Stimulated activated CD4-positive, alpha-beta T cell treated with anti-CD3 and anti-CD28 coated beads, Interleukin-4, amount 100 ng/mL, for 48 hours (primary cell): ENCODE data around the gene PUM1.
"Not testable (repeated sequence)": the region's sequence is repeated elsewhere in the genome, so short reads cannot be mapped to it uniquely, and the experiment has no call there.

Experiments used
- DNase-seq, 2 donors: peaks; one replicate each; pipeline ENCODE4 v3.0.0-alpha.2; 2020; ENCODE audit warnings: low read depth in 2 of 2

The PUM1 gene

DNA sequence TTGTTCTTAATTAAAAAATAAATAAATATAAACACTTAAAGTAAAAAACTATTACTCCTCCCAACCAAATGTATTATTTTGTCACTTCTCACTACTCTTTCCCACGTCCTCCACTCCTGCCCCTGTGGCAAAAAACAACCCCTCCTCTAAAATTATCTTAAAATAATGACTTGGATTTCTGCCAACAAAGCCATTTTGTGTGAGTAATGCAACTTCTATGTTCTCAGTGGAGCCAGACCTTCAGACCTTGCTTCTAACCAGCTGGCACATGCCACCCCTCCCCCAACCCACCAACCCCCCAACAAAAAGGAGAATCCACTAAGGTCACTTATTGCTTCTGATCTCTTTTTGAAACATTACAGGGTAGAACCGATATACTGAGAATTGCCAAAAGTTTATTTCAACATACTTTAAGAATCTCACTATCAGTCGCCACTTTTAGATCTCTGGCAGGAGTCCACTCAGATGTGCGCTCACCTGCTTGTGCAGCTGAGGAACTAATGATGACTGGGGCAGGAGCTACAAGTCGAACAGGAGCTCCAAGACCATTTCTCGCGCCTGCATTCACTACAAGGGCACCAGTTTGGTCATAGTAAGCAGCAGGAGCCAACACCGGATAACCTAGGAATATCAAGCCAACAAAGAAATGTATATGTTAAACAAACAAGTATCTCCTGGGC, 98.7 kb downstream of the PUM1 start:
- no peak for DNase-seq

DNA sequence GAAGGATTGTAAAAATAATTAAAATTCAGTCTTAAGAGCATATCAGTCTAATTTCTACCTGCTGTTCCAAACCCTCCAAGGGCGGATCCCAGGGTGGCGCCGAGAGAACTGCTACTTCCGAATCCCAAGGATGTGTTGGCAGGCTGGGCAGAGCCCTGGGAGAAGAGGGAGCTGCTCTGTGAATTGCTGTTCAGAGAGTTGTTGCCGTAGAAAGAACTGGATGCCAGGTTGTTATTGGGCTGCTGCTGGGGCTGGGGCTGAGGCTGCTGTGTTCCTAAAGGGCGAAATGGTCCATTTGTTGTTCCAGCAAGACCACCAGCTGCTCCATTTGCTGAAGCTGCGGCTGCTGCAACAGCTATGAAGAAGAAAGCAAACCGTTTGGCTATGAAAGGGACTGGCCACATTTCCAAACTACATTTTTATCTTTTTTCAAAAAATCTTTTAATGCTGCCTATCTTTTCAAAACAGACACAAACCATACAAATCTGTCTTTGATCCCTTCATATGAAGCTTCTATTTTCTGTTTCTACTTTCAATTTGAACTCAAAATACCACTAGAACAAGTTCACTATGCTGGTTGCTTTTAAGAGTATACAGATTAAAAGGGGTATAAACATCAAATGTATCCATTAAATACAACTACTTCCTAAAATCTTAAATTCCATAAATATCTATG, 99.5 kb downstream of the PUM1 start:
- no peak for DNase-seq

DNA sequence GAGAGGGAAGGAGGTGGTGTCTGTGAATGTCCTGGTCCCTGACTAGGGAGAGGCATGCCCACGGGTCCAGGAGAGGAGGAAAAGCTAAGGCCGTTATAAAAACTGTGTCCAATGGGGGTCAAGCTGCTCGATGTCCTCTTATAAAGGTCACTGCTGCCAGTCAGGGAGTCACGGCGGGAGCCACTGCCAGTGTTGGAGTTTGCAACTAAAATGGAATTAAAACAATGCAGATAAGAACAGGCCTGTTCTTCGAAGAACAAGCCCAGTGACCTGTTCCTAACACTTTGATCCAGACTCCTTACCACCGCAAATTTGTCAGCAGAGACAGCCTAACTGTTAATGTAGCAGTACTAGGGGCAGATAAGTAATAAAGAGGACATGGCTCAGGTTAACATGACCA, 100.8 kb downstream of the PUM1 start:
- DNase-seq: no peak

DNA sequence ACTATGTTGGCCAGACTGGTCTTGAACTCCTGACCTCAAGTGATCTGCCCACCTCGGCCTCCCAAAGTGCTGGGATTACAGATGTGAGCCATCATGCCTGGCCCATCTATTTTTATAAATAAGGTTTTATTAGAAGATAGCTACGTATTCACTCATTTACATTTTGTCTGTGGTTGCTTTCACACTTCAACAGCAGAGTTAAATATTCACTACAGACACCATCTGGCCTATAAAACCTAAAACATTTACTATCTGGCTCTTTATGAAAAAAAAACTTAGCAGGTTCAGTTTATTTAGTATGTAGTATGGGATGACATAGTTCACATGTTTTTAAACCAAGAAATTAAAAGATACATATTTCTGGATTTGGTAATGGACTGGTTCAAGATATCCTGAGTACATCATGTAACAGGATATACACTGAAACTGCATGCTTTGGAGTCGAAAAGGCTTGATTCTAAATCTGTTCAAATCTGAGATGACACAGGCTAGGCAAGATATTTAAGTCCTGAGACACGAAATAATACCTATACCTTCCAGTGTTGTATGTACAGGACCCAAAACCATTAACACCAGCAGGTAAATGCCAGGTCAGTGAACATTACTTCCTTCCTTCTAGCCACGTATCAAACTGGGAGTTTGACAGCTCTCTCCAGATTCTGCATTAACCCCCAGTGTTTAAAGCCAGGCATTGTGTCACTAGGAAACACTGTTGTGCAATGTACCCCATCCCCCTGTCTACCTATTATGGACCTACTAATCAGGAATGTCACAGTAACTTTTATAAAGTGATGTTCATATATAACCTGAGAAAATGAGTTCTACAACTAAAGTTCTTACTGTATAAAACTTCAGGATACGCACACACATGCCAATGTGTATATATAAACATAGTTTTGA, 102.7 kb downstream of the PUM1 start:
- DNase-seq: no peak

DNA sequence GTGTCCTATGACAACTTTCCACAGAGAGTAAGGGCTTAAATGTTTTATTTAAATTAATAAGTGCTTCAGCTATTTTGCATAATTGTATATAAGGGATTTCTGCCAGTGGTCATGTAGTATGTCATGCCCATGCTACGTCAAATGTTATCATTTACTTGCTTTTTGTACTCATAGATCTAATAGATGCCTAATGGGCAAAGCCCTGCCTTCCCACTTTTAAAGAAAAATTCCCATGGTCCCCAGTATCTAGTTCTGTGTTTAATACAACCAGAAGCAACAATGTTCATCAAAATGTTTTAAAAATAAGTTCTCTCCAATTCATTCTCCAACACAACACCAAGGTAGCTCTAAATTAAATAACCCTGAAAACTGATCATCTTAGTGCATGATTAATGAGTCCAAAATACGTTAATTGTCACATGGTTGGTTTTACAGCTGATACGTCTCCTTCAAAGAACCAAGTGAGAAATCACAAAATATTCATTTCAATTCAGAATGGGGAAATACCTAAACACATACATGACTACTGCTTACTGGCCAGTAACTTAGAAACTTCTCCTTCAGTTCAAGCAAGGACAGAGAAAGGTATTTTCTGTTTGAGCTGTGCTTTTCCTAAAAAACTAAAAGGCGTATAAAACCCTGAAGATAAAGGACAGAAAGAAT, 107.8 kb downstream of the PUM1 start:
- no peak for DNase-seq

DNA sequence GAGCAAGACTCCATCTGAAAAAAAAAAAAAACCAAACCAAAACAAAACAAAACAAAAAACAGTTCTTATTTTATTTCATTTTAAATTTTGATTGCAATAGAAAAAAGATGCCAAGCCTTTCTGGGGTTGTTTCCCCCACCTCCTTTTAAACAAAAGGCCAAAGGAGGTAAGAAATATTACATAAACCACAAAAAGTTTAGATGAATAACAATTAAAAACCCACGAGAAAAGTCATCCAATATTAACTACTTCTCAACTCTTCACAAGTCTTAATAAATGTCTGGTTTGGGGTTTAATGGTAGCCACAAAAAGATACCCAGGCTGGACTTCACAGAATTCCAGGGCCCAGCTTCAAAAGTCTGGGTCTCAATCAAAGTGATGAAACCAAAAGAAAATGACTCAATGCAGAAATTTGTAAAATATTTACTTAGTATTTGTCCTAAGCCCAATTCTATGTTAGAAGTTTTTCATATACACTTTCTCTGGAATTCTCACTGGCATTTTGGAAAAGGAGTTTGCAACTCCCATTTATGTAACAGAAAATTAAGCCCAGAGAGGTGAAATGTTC, 110.0 kb downstream of the PUM1 start:
- no peak for DNase-seq

DNA sequence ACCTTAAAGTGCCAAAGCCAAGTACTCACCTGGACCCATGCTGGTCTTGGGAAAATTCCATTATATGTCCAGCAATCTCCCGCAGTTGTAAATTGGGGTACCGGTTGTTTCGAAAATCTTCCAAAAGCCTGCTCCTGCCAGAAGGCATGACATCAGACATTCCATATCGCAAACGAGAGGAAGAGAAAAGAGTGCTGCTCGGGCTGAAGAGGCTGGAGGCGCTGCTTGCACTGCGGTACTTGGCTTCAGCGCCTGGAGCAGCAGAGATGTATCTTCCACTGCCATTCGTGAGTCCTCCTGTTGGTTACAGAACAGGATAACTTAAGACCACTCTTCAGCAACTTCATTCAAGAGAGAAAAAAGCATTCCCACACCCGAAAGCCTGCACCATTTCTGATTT, 111.8 kb downstream of the PUM1 start:
- no peak for DNase-seq

DNA sequence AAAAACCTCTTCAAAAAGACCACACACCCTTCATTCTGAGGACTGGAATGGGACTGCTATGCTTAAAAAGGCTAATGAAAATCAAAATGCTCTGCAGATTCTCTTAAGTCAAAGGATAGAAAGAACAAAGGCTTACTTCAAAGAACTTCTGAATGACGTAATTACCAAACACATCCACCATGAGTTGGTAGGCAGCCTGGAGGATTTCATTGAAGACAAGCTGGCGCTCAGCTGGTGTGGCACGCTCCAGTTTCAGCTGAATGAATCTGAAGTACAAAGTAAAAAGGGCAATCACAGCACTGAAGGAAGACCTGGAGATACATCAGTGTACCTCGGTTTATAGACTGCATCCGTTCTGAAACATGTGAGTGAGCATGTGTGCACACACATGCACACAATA, 113.4 kb downstream of the PUM1 start:
- DNase-seq: no peak

DNA sequence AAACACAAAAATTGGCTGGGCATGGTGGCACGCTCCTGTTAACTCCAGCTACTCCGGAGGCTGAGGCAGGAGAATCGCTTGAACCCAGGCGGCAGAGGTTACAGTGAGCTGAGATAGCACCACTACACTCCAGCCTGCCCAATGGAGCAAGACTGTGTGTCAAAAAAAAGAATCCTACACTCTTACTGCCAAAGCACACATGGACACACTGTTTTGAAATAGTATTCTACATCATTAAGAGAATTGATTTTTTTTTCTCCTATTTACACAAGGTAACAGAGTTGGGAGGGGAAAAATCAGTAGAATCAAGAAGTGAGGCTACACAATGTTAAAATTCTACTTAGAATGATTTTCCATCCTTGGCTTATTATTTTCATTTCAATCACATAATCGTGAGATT, 114.8 kb downstream of the PUM1 start:
- DNase-seq: no peak

DNA sequence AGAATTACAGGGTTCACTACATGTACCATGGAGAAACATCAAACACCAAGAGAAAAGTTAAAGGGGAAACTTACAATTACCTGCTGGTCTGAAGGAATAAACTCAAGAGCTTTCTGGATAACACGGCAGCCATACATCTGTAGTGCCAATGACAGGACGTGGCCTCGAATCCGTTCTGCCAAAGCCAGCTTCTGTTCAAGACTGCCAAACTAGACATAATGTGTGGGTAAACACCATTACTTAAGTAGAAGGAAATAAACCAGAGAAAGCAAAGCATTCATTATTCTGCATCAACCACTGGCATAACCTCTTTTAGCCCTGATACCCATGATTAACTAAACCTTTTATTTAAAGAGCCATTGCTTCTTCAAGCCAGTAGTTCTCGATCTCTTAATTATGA, 115.5 kb downstream of the PUM1 start:
- no peak for DNase-seq

DNA sequence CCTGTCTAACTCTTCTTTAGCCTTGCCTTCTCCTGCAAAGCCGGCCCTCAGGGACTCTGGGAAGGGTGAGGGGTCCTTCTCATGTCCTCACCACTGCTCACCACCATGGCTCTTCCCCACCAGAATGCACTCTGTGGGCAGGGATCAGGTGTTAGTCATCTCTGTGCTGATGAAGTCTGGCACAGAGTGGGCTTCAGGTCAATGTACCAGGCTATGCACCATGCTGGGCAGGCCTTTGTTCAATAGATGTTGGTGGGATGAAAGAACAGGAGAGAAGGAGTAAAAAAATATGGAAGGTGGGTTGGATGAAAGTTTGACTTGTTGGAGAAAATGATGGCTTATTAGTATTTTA, 116.1 kb downstream of the PUM1 start:
- not testable (repeated sequence) for DNase-seq

DNA sequence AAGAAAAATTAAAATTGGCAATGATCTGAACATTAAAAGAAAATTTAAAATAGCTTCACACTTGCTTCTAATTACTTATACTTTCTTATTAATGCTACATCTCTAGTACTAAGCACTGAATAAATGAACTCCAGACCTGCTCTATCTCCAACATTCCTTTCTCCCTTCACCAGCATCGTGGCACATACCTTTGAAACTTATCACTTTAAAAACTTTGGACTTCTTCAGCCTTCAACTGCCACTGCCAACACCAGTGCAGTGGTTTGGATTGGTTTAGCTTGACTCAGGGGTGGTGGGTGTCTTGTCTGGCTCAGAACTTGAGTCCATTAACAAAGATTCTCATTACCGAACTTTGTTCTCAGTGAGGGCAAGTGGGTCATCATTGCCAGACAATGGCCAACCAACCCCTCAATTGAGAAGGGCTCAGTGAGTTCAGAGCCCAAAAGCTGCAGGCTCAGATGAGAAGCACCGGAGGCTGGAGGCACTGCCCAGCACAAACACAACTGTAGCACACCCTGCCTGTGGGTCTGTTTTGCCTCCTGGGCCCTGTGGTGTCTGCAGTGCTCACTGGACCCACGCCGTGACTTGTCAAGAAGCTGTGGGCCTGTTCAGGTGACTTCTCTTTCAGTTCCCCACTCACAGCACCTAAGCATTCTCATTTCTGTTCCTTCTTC, 116.6 kb downstream of the PUM1 start:
- DNase-seq: not testable (repeated sequence)

DNA sequence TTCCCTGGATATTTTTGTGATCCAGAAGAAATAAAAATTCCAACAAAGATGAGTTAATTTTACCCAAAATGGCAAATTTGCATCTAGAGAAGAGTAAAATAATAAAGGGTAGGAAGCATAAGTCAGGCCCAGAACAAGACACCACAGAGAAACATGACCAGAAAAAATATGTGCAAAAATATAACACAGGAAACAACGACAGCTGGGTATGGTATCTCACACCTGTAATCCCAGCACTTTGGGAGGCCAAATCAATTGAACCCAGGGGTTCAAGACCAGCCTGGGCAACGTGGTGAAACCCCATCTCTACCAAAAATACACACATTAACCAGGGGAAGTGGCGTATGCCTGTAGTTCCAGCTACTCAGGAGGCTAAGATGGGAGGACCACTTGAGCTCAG, 117.2 kb downstream of the PUM1 start:
- DNase-seq: no peak

DNA sequence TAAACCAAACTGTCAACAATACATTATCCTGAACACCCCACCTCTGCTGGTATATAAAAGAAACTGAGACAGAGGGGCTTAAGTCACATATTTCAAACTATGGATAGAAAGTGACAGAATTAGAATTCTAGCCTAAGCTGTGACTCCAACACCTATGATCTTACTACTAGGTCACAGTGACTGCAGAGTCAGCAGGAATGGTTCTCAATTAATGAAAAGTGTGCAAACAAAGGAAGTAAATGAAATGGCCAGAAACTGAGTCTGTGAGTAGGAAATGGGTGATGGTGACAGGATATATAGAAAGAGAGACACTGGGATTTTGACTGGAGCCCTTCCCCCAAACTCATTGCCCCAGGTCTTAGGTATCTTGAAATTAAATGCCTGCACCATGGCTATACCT, 118.3 kb downstream of the PUM1 start:
- DNase-seq: no peak

DNA sequence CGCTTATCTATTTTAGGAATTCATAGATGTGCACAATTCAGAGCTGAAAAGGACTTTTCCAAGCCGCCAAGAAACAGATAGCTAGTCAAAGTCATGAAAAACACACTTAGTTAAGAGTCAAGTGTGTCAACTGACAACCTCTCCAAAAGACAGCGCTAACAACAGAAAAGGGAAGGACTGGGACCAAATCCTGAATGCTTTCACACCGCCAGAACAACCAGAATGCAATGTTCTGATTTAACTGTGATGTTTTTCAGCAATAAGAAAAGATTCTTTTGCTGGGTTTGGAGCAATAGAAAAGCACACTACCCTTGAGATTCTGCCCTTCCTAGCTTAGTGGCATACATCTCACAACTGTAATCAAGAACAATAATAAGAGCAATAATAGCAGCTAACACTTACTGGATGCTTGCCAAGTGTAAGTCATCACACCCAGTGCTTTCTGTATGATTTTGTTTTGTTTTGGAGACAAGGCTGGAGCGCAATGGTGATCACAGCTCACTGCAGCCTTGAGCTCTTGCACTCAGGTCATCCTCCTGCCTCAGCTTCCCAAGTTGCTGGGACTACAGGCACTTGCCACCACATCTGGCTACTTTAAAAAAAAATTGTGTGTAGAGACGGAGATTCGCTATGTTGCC, 123.1 kb downstream of the PUM1 start:
- DNase-seq: no peak

DNA sequence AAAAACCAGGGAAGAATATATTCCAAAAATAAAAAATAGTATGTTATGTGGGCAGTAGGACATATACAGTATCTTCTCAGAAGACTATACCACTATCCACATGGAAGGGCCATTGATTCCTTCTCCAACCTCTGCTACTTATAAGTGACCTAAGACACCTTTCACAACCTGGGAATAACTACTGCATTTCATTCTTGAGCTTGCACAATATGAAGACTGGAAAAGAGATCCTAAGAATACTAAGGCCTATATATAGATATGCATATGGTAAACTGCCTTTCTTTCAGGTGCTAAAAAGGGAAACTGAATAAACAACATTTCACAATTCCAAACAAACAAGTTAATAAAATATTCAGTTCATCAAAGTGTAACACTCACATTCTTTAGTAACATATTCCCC, 125.0 kb downstream of the PUM1 start:
- no peak for DNase-seq

DNA sequence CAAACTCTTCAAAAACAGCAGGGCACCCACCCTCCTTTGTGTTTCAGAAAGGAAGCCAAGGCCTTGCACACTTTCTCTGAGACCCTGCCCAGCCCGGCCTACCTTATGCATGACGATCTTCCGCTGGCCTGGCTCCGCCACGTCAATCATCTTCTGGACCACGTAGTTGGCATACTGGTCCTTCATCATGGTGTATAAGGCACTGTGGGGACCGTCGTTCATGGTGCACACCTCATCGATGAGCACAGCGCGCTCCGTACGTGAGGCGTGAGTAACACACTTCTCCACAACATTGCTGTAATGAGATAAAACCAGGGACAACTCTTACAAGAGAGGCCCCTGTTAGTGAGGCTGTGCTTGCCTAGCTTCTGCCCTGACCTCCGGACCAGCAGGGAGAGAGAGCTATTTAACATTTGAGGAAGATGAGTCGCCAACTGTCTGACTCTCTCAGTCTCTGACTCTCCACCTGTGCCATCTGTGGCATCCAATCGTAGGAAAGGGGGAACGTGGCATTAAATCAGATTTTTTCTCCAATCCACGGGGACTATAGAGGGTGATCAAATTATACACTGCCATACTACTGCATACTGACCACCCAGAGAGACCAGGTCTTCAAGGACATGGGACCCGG, 128.9 kb downstream of the PUM1 start:
- DNase-seq: no peak

DNA sequence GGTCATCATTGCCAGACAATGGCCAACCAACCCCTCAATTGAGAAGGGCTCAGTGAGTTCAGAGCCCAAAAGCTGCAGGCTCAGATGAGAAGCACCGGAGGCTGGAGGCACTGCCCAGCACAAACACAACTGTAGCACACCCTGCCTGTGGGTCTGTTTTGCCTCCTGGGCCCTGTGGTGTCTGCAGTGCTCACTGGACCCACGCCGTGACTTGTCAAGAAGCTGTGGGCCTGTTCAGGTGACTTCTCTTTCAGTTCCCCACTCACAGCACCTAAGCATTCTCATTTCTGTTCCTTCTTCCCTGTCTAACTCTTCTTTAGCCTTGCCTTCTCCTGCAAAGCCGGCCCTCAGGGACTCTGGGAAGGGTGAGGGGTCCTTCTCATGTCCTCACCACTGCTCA, 129.8 kb downstream of the PUM1 start:
- not testable (repeated sequence) for DNase-seq

DNA sequence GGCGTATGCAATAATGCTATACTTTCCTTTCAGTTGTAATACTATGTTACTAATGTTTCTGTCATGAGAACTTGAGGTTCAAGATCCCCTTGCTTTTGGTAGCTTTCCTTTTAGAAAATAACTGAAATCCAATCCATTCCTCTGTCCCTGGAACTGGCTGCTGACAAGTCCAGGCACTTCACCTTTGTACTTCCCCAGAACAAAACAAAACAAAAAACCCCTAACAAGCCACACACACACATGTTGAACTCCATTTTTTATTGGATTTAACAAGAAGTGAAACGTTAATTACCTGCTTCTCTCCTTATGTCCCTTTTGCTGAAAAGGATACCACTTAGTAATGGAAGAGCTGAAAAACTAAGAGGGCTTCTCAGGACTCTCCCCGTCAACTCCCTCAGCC, 130.9 kb downstream of the PUM1 start:
- no peak for DNase-seq

DNA sequence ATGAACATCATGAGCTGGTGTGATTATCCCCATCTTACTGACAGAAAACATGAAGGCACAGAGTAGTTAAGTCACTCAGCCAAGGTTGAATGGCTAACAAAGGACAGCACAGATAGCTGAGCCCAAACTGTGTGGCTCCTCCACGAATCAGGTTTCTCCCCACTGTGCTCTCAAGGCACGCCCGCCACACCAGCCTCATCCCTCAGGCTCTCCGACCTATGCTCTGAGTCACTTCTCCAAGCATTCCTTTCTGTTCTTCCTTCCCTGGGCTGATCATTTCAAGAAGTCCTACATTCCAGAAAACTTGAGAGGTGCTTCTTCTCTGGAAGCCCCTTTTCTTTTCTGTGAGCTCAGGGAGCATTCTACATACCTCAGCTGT, 131.7 kb downstream of the PUM1 start:
- DNase-seq: no peak
